NCI-H1048 (cell line): Measurements from ENCODE around the gene PARP15.
"Not testable (repeated sequence)": the region's sequence is repeated elsewhere in the genome, so short reads cannot be mapped to it uniquely, and the experiment has no call there.

ENCODE experiments used
- DNase-seq: peaks from one replicate; lab custom pipeline; 2025; lab: John Stamatoyannopoulos, UW

PARP15 gene

DNA sequence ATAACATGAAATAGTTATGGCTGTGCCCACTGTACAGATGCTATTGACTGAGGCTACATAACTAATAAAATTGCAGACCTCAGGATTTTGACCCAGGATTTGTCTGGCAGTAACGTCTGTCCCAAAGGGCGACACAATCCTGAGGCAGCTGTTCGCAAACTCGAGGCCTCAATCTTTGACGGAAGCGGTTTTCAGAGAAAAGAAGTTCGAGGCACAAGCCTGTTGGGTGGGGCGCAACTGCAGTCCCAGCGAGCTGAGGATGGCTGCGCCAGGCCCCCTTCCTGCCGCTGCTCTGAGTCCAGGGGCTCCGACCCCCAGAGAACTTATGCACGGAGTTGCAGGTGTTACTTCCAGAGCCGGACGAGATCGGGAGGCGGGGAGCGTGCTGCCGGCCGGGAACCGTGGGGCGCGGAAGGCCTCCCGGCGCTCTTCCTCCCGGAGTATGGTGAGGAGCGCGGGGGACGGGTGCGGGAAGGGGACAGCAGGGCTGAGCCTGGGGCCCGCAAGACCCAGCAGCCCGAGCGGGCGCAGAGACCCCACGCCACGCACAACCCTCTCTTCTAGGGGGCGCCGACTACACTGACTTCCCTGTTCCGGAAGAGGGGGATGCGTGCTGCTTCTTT, at the start of gene PARP15:
Gene PARP15, plus strand, starts transcription at position 242 of the 623 bp plus-strand sequence. Its CDS starts 18 bp downstream, at position 260.
- DNase-seq = no peak

- no peak for DNase-seq
Measured at GRCh38 chr3:122530164-122530563, 47.3 kb upstream of the PARP15 start.

- no peak for DNase-seq
Measured at GRCh38 chr3:122533480-122533879, 44.0 kb upstream of the PARP15 start.

- no peak for DNase-seq
Measured at GRCh38 chr3:122533931-122534334, 43.5 kb upstream of the PARP15 start.

DNA sequence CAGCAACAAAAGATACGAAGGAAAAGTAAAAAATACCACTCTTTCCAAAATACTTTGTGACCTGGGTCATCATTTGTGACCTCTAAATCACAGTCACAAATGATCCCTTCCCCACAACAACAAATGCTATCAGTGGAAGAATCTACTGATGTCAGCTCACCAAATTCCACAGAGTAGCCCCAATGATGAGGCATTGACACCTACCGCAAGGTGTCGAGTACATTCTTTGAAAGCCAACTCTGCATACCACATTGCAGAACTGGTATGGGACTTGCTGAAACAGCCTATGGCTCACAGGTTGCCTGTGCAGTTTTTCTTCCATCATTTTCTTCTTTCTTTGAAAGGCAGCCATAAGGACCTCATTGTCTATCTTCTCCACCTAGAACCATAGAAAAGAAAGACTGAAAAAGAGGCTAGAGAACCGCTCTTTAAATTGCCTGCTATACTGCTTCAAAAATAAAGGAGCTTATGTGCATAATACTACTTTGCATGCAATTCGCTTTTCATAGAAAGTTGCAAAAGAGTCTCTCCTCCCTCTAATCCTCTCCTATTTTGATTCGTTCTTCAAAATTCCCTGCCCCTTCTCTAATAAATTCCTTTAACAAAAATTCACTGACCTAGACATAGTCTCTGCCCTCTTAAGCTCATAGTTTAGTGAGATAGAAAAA, 41.4 kb upstream of the PARP15 start:
- DNase-seq = no peak

- DNase-seq = no peak
Measured at GRCh38 chr3:122536632-122537001, 40.8 kb upstream of the PARP15 start.

- no peak for DNase-seq
Measured at GRCh38 chr3:122538956-122539490, 38.4 kb upstream of the PARP15 start.

DNA sequence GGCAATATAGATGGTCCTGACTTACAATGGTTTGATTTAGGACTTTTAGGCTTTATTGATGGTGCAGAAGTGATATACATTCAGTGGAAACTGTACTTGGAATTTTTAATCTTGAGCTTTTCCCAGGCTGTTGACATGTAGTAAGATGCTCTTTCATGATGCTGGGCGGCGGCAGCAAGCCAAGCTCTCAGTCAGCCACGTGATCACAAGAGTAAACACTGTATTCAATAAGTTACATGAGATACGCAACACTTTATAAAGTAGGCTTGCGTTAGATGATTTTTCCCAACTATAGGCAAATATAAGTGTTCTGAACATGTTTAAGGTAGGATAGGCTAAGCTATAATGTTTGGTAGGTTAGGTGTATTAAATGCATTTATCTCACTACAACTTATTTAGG, 31.3 kb upstream of the PARP15 start:
- DNase-seq = no peak

- DNase-seq = no peak
Measured at GRCh38 chr3:122548076-122548475, 29.4 kb upstream of the PARP15 start.

- DNase-seq = no peak
Measured at GRCh38 chr3:122548619-122549018, 28.8 kb upstream of the PARP15 start.

- DNase-seq = no peak
Measured at GRCh38 chr3:122553171-122553570, 24.3 kb upstream of the PARP15 start.

- DNase-seq = no peak
Measured at GRCh38 chr3:122555275-122556071, 22.0 kb upstream of the PARP15 start.

GRCh38 chr3:122557356-122557755, 20.1 kb upstream of the PARP15 start:
- DNase-seq = no peak

- no peak for DNase-seq
Measured at GRCh38 chr3:122558605-122559004, 18.8 kb upstream of the PARP15 start.

- no peak for DNase-seq
Measured at GRCh38 chr3:122559906-122560305, 17.5 kb upstream of the PARP15 start.

DNA sequence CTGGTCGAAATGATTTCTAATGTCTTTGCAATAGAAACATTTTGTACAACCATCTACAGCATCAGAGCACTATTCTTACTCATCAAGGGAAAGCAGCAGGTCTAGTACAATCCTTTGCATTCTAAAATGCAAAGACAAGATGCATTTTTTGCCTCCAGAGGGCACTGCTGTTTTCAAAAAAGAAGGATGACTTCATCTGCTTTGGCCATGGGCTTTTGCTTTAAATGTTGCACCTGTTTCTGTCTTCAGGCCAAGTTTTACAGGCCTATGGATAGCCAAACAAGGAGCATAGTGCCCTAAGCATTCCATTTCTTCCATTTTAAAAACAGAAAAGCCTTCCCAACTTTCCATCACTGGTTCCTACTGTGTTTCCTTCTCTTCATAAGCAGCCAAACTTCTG, 16.8 kb upstream of the PARP15 start:
- peak; percentile 2 for DNase-seq

GRCh38 chr3:122562923-122563716, 14.3 kb upstream of the PARP15 start:
- no peak for DNase-seq

DNA sequence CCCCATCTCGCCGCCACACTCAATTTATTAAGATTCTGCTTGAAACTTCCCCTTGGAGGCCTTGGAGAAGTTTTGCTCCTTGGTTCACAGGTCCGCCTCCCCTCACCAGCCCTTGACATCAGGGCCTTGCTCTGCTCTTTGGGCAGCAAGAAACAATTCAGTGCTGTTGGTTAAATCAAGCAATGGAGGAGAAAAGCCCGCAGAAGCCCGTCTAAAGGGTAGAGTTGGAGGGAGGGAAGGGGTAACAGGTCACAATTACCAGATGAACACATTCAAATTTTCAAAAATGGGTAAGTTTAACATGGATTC, 13.8 kb upstream of the PARP15 start:
- no peak for DNase-seq

GRCh38 chr3:122564155-122564912, 13.1 kb upstream of the PARP15 start, which contains the start of the genes DTX3L and PARP9:
Gene DTX3L, plus strand, starts transcription at chr3:122564338. Its CDS starts 89 bp downstream, at chr3:122564427.
Gene PARP9, minus strand, starts transcription at chr3:122564300. Its CDS starts 4,680 bp downstream, at chr3:122559620.
- peak; percentile 49 for DNase-seq

DNA sequence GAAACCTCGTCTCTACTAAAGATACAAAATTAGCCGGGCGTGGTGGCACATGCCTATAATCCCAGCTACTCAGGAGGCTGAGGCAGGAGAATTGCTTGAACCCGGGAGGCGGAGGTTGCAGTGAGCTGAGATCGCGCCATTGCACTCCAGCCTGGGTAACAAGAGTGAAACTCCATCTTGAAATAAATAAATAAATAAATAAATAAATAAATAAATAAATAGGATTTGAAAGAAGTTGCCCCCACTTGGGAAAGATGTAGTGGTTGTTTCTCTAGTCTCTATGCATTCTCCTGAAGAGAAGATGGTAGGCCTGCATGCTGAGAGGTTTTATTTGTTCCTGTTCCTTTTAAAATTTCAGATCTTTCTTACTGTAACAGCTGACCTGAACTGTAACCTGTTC, 9.3 kb upstream of the PARP15 start:
- not testable (repeated sequence) for DNase-seq

DNA sequence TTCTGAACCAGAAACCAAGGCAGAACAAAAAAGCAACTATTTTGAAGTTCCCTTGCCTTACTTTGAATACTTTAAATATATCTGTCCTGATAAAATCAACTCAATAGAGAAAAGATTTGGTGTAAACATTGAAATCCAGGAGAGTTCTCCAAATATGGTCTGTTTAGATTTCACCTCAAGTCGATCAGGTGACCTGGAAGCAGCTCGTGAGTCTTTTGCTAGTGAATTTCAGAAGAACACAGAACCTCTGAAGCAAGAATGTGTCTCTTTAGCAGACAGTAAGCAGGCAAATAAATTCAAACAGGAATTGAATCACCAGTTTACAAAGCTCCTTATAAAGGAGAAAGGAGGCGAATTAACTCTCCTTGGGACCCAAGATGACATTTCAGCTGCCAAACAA, 8.7 kb upstream of the PARP15 start:
- no peak for DNase-seq
